ENCODE results near the gene NDUFS4. TPM values are rescaled to one million over a fixed set of nuclear protein-coding genes. Genes with fewer than 3 reads are reported as not detected.
"Not testable (repeated sequence)": the region's sequence is repeated elsewhere in the genome, so short reads cannot be mapped to it uniquely, and the experiment has no call there.

Gene NDUFS4
- 163 and 164 TPM in 2 replicates for total RNA-seq

DNA sequence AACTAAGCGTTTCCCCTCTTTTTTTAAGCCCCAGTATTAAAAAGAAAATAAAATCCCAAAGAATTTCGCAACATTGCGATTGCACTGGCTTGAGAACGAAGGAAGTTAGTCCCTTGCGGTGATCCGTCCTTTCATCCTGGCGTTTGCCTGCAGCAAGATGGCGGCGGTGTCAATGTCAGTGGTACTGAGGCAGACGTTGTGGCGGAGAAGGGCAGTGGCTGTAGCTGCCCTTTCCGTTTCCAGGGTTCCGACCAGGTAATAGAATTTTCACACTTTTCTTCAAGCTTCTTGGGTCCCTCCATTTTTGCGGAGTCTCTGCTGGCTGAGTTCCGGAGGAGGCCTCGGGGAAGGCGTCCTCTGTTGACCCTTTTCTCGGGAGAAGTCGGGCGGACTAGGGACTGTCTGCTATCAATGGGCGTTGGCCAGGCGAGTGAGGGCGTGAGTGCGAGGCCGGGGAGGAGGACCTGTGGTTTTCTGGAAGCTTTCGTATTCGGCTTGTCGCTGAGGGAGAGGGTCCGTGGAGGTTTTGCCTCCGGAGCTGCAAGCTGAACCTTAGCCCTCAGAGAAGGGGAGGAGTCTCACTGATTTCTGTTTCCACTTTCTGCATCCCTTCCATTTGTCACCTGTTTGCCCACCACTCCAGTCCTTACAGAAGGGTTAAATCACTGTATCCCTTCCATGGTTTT, at the start of gene NDUFS4:
NDUFS4 (plus strand) TSS at position 134 of the 686 bp plus-strand sequence; CDS start at position 158, 24 bp downstream.
- Histone ChIP-seq H3K4me3 (ENCODE audit: low read depth, low read length) (peak within 1 kb of the TSS; percentile 69), H3K27me3 (ENCODE audit: control insufficient read depth, insufficient read depth, low read length) (no peaks in the 10 kb centered on the region), H3K36me3 (ENCODE audit: control insufficient read depth, insufficient read depth, low read length) (no peaks in the 10 kb centered on the region)
- no peak for TF ChIP-seq CTCF (IDR thresholded peaks at IDR 0.05; ENCODE audit: insufficient read depth, low read length, severe bottlenecking)
- DNase-seq (ENCODE audit: low read depth) (peak; percentile 83), FAIRE-seq (no peak)

DNA sequence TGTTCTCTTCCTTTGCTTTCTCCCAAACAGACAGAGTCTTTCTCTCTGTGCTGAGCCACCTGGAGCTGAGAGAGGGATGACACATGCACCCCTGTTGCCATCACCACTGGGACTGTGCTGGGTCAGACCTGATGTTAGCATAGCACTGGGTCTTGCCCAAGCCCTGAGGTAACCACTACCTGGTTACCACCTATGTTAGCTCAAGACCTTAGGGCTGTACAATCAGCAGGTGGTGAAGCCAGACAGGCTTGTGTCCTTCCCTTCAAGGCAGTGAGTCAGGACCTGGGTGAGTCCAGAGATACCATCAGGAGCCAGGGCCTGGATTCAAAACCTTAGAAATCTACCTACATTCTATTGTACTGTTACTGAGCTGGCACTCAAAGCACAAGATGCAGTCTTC, 47.9 kb upstream of the NDUFS4 start:
- no peak overlapping the region for H3K4me3 ChIP-seq (ENCODE audit: low read depth, low read length)
- H3K27me3 ChIP-seq (ENCODE audit: control insufficient read depth, insufficient read depth, low read length): no peaks in the 10 kb centered on the region
- DNase-seq (ENCODE audit: low read depth) (peak; percentile 73), FAIRE-seq (peak; percentile 64)
- H3K36me3 ChIP-seq (ENCODE audit: control insufficient read depth, insufficient read depth, low read length): no peaks in the 10 kb centered on the region
- no peak for TF ChIP-seq CTCF (IDR thresholded peaks at IDR 0.05; ENCODE audit: insufficient read depth, low read length, severe bottlenecking)

GRCh38 chr5:53515988-53516387, 44.5 kb upstream of the NDUFS4 start:
- FAIRE-seq (no peak), DNase-seq (ENCODE audit: low read depth) (no peak)
- no peaks in the 10 kb centered on the region for H3K27me3 ChIP-seq (ENCODE audit: control insufficient read depth, insufficient read depth, low read length)
- no peaks in the 10 kb centered on the region for H3K36me3 ChIP-seq (ENCODE audit: control insufficient read depth, insufficient read depth, low read length)
- TF ChIP-seq CTCF (IDR thresholded peaks at IDR 0.05; ENCODE audit: insufficient read depth, low read length, severe bottlenecking): no peak
- H3K4me3 ChIP-seq (ENCODE audit: low read depth, low read length): no peak overlapping the region

DNA sequence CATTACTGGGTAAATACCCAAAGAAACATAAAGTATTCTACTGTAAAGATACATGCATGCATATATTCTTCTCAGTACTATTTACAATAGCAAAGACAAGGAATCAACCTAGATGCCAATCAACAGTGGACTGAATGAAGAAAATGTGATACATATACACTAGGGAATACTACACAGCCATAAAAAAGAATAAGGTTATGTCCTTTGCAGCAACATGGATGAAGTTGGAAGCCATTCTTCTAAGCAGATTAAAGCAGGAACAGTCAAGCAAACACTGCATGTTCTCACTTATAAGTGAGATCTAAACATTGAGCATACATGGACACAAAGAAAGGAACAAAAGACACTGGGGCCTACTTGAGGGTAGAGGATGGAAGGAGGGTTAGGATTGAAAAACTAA, 39.6 kb upstream of the NDUFS4 start:
- Histone ChIP-seq H3K27me3 (ENCODE audit: control insufficient read depth, insufficient read depth, low read length) (no peaks in the 10 kb centered on the region), H3K36me3 (ENCODE audit: control insufficient read depth, insufficient read depth, low read length) (no peaks in the 10 kb centered on the region), H3K4me3 (ENCODE audit: low read depth, low read length) (no peak overlapping the region)
- no peak for TF ChIP-seq CTCF (IDR thresholded peaks at IDR 0.05; ENCODE audit: insufficient read depth, low read length, severe bottlenecking)
- FAIRE-seq: no peak
- DNase-seq (ENCODE audit: low read depth): no peak

DNA sequence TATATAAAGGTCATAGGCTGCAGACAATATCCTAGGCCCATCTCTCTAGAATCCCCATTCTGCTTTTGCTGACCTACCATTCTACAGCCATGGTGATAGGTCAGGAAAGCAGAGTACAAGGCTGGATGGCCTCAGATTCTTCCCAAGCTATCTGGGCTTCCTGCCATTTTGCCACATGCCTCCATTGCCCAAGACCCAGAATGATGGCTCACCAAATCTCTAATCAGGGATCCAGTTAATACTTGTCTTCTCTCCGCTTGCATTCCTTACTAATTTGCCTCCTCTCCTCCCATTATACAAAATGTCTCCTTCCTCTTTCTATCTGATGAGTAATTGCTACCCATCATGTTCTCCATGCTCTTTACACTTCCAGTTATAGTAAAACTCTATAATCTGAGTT, 22.7 kb upstream of the NDUFS4 start:
- Histone ChIP-seq H3K36me3 (ENCODE audit: control insufficient read depth, insufficient read depth, low read length) (no peaks in the 10 kb centered on the region), H3K27me3 (ENCODE audit: control insufficient read depth, insufficient read depth, low read length) (no peaks in the 10 kb centered on the region), H3K4me3 (ENCODE audit: low read depth, low read length) (no peak overlapping the region)
- FAIRE-seq (peak; percentile 18), DNase-seq (ENCODE audit: low read depth) (peak; percentile 72)
- TF ChIP-seq CTCF (IDR thresholded peaks at IDR 0.05; ENCODE audit: insufficient read depth, low read length, severe bottlenecking): no peak

DNA sequence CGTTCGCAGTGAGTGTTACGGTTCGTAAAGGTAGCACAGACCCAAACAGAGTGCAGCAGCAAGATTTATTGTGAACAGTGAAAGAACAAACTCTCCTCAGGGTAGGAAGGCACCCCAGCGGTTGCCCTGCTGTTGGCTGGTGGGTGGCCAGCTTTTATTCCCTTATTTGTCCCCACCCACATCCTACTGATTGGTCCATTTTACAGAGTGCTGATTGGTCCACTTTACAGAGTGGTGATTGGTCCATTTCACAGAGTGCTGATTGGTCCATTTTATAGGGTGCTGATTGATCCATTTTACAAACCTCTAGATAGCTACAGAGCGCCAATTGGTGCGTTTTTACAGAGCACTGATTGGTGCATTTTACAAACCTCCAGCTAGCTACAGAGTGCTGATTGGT, 19.7 kb upstream of the NDUFS4 start:
- DNase-seq (ENCODE audit: low read depth); FAIRE-seq; H3K36me3 ChIP-seq (ENCODE audit: control insufficient read depth, insufficient read depth, low read length); H3K27me3 ChIP-seq (ENCODE audit: control insufficient read depth, insufficient read depth, low read length); H3K4me3 ChIP-seq (ENCODE audit: low read depth, low read length): not testable (repeated sequence)

Data from bronchial epithelial cell (primary cell).